HepG2 (cell line): ENCODE measurements around the gene FNDC3A. TPM values are rescaled to one million over a fixed set of nuclear protein-coding genes. Genes with fewer than 3 reads are reported as not detected.
A peak's percentile ranks its signal among the peaks of the same experiment; 100 is the strongest.

ENCODE experiments used
- IRF1 ChIP-seq: sonication (generic); formaldehyde crosslinking; IDR thresholded peaks from 2 replicates; pipeline ENCODE4 v1.4.0; 2020; ENCODE audit warnings: low read depth, mild to moderate bottlenecking, missing genetic modification reagents
- MTF1 ChIP-seq: sonication (generic); formaldehyde crosslinking; IDR thresholded peaks from 2 replicates; pipeline ENCODE4 v1.5.0; 2020; ENCODE audit warnings: missing genetic modification reagents
- NFE2 ChIP-seq: sonication (generic); formaldehyde crosslinking; IDR thresholded peaks from 2 replicates; pipeline ENCODE4 v1.4.0; 2020; ENCODE audit warnings: missing genetic modification reagents
- PAX8 ChIP-seq: sonication (generic); formaldehyde crosslinking; IDR thresholded peaks from 2 replicates; pipeline ENCODE4 v1.8.0; 2022; ENCODE audit warnings: mild to moderate bottlenecking, missing genetic modification reagents, borderline replicate concordance
- RAD21 ChIP-seq: fragments of 450-650 bp; formaldehyde crosslinking; IDR thresholded peaks from 2 replicates; pipeline ENCODE4 v1.5.0; 2020; ENCODE audit warnings: mild to moderate bottlenecking
- SALL2 ChIP-seq: sonication (generic); formaldehyde crosslinking; IDR thresholded peaks from 2 replicates; pipeline ENCODE4 v1.8.1; 2023; ENCODE audit warnings: mild to moderate bottlenecking, missing genetic modification reagents, inconsistent platforms
- ZBED4 ChIP-seq: sonication (generic); formaldehyde crosslinking; IDR thresholded peaks from 2 replicates; pipeline ENCODE4 v1.4.0; 2020; ENCODE audit warnings: missing genetic modification reagents, borderline replicate concordance
- ZFP91 ChIP-seq: sonication (generic); formaldehyde crosslinking; IDR thresholded peaks from 2 replicates; pipeline ENCODE4 v1.9.0; 2022; ENCODE audit warnings: missing genetic modification reagents, mild to moderate bottlenecking, borderline replicate concordance
- ZGPAT ChIP-seq: IDR thresholded peaks from 2 replicates; pipeline ENCODE4 v1.6.1; 2016; ENCODE audit warnings: mild to moderate bottlenecking
- ZNF619 ChIP-seq: sonication (generic); formaldehyde crosslinking; IDR thresholded peaks from 2 replicates; pipeline ENCODE4 v1.4.0; 2020; ENCODE audit warnings: mild to moderate bottlenecking, missing genetic modification reagents
- ZNF737 ChIP-seq: sonication (generic); formaldehyde crosslinking; IDR thresholded peaks from 2 replicates; pipeline ENCODE4 v1.5.0; 2020; ENCODE audit warnings: missing genetic modification reagents, mild to moderate bottlenecking, borderline replicate concordance
- ZNF777 ChIP-seq: sonication (generic); formaldehyde crosslinking; IDR thresholded peaks from 2 replicates; pipeline ENCODE4 v1.4.0; 2020; ENCODE audit warnings: missing genetic modification reagents
- polyA plus RNA-seq, 8 experiments: library from polyadenylated mRNA; depleted of rRNA in 3 of 8; stranded (reverse) in 7 of 8; unstranded in 1 of 8; fragments of >200 nt; fragmentation: Illumina TruSeq in 4 of 8; extraction: Trizol in 4 of 8; gene quantifications; 2 replicates each; pipeline versions ENCODE4 v1.2.1 to v1.2.3, GENCODE V29; 2011 to 2016; ENCODE audit warnings: low read depth in 4 of 8, missing spikeins in 1 of 8, mixed read lengths in 1 of 8; ENCODE audit not compliant: insufficient read depth in 1 of 8
- total RNA-seq, 5 experiments: library from RNA; depleted of rRNA; stranded (reverse); fragments of >200 nt; fragmentation: Illumina TruSeq; extraction: Trizol; gene quantifications; 2 replicates each; pipeline ENCODE4 v1.2.3, GENCODE V29; 2016; ENCODE audit warnings: low read depth in 1 of 5

The FNDC3A gene
- total and polyA plus RNA-seq, 2 of the 13 experiments (the other 11 are each of a cell fraction or from before 2014, with no cell fraction given) = 36.7 to 39.3 TPM

DNA sequence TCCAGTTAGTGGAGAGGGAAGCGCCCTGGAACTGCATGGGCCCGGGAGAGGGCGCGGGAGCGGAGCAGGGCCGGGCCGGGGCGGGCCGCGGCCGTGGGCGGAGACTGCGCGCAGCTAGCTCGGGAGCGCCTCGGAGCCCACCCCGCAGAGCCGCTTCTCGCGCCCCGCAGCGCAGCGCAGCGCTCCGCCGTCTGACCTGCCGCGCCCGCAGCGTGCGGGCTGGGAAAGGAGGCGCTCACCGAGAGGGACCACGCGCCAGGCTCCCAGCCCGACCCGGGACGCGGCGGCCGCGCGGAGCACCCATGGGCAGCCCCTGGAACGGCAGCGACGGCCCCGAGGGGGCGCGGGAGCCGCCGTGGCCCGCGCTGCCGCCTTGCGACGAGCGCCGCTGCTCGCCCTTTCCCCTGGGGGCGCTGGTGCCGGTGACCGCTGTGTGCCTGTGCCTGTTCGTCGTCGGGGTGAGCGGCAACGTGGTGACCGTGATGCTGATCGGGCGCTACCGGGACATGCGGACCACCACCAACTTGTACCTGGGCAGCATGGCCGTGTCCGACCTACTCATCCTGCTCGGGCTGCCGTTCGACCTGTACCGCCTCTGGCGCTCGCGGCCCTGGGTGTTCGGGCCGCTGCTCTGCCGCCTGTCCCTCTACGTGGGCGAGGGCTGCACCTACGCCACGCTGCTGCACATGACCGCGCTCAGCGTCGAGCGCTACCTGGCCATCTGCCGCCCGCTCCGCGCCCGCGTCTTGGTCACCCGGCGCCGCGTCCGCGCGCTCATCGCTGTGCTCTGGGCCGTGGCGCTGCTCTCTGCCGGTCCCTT, 244.5 kb downstream of the FNDC3A start, which contains the start of gene MLNR (continued):
- TF ChIP-seq PAX8 = 0 out of 2 replicates have a peak, but pooled peaks have one; percentile 79
- TF ChIP-seq SALL2 (CRISPR knock-in tag) = peak; percentile 79
- no peak for TF ChIP-seq NFE2 (CRISPR knock-in tag)
- peak; percentile 98 for TF ChIP-seq ZNF777 (CRISPR knock-in tag)
- peak; percentile 54; the same call in 1 of the 2 replicates for TF ChIP-seq ZFP91 (CRISPR knock-in tag)
- TF ChIP-seq ZBED4 (CRISPR knock-in tag) = no peak; the same call in 1 of the 2 replicates
- TF ChIP-seq ZNF737 (CRISPR knock-in tag) = no peak
- TF ChIP-seq ZGPAT (CRISPR knock-in tag) = 0 out of 2 replicates have a peak, but pooled peaks have one; percentile 9
- TF ChIP-seq RAD21 (CRISPR knock-in tag) = peak; percentile 78
- TF ChIP-seq ZNF619 = no peak
- no peak for TF ChIP-seq MTF1
- no peak for TF ChIP-seq IRF1 (CRISPR knock-in tag)
